HG02970 (cell line): Measurements from ENCODE around the gene HPCA.

Experiments used
- ATAC-seq: cut with Tn5 transposase; IDR thresholded peaks from one replicate; pipeline ENCODE4 v1.9.1; 2021; ENCODE audit warnings: mild to moderate bottlenecking, moderate library complexity, moderate number of reproducible peaks; ENCODE audit not compliant: unreplicated experiment, low FRiP score

HPCA gene

DNA sequence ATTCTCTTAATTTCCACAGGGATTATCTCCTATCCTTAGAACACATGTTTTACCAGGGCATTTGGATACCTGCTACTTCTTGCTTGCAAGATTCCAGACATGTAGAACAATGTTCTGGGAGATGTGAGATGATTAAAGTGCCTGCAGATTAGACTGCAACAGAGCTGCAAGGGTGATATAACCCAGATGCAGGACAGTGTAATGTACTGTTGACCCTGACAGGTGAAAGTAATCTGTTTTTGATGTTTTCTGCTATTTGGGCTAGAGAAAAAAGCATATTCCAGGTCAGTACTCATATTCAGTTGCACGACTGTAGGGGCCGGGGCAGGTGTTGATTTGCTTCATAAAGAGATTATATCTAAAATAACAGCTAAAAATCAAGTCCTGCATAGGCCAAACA, 42.0 kb downstream of the HPCA start:
- no peak for ATAC-seq

GRCh38 chr1:32928715-32929114, 42.4 kb downstream of the HPCA start:
- no peak for ATAC-seq

DNA sequence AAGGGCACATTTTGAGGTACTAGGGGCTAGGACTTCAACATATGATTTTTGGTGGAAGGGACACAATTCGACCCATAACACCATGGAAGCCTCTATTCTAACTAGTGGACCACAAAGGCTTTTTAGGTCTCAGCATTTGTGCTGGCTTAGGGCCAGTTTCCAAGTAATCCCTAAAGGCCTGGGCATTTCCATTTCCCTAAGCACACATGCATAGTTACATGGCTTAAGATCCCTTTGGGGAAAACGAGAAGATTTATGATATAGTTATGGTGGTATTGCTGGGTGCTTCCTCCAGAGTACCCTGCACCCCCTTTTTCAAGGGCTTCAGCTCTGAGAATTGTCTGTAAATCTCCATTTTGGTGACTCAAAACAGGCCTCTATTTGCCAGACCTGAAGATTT, 43.1 kb downstream of the HPCA start:
- no peak for ATAC-seq

GRCh38 chr1:32931760-32932159, 45.5 kb downstream of the HPCA start:
- no peak for ATAC-seq

DNA sequence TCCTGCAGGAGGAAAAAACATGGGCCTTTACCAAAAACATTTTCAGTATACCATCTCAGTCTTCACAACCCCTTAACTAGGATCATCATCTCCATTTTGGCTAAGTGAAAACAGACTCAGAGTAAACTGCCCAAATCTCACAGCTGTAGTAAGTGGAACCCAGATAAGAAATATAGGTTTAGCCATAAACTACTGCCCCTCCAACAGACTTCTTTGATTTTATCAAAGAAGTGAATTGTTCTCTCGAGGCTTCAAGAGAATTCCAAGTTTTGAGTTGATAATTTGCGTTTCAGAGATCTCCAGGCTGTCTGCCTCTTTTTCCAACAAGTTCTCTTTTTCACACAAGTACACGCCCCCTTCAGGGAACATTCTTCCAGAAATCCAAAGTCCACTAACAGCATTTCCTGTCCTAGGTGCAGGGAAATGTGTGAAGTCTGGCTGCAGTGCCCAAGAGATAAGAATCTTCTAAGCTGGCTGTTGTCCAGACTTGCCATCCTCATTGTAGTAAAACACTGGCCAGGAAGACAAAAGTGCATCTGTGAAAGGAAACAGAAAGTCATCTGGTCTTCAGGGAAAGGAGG, 47.5 kb downstream of the HPCA start:
- ATAC-seq: no peak

- ATAC-seq: no peak
These were observed 48.2 kb downstream of the HPCA start for GRCh38 chr1:32934535-32934934.

DNA sequence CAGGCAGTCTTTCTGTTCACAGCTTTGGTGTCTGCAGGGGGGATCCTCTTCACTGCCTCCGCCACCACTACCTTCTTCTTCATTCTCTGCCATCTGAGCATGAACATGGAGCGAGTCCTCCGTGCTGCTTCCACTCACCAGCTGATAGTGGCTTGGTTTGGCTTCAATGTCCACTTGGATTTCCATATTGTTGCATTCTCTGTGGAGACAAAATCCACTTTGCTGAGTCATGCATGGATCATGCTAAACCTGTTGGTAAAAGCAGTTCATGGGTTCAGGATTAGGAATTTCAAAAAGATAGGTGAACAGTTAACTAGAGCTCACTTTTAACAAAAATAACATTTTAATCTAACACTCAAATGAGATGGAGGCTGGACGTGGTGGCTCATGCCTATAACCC, 50.8 kb downstream of the HPCA start:
- ATAC-seq: no peak

DNA sequence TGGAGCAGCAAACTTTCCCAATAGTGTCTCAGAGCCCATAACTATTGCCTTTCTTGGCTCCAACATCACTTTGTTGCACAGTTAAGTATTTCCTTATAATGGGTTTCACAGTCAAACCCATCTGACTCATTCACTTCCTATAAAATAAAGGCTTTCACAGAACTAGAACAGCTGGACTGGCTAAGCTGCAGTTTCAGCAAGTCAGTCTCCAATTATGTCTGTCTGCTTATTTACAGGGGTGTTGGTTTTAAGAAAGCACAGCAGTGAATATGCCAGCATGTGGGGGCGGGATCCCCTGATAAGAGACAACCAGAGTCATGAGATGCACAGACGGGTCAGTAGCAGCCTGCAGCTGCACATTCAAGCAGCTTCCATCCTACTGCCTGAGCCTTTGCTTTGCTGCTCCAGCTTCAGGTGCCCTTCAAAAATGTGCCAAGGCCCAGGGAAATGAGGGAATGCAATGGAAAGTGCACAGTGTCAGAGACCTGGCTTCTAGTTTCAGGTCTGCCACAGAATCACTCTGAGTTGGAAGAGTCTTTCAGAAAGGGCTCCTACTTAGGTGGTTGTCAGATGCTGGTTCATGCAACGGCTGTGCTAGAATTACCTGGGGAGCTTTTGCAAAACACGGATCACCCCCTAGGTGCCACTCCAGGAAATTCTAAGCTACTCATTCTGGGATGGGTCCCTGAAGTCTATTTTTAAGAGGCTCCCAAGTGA, 53.5 kb downstream of the HPCA start:
- ATAC-seq: no peak

- ATAC-seq: no peak
These were observed 57.9 kb downstream of the HPCA start for GRCh38 chr1:32944180-32944579.
